ENCODE measurements around the gene TBC1D9.

GRCh38 chr4:140769209-140769608 lies 13.0 kb upstream of the TBC1D9 start:
- no peak for TF ChIP-seq CTCF (IDR thresholded peaks at IDR 0.05; ENCODE audit: low read length)
- no peak for TF ChIP-seq EZH2phosphoT487 (IDR thresholded peaks at IDR 0.05; ENCODE audit: low read length)
- no peak for TF ChIP-seq EZH2 (optimal IDR thresholded peaks at IDR 0.05; ENCODE audit: low read depth, low read length)

Measured in MM.1S (cell line).